Effector CD4-positive, alpha-beta T cell (primary cell): Measurements from ENCODE around the gene KCTD16.

Experiments used
- DNase-seq: peaks from one replicate; pipeline ENCODE4 v3.0.0-alpha.2; 2020

Gene KCTD16

DNA sequence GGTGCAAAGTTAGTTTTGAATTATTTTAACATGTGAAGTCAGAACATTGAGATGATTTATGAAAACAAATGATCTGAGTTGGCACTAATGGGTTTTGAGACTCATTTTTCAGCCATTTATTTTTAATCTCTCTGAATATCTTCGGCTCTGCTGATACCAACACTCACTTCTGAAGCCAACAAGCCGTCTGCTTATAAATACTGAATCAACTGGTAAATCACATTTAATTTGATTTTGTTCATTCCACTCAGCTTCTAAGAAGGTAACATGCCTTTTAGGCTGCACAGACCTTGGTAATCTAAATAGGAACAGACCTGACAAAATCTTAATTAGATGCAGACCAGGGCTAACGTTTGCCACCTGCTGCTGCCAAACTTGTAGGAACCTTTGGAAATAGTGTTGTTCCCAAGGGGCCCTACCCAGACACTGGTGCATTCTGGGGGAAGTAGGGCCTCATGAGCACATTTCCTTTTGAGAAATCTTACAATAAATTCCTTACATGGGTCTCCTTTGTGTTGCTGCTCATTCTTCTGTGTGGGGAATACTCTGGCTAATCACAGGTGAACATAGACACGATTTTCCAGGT is 182.2 kb downstream of the KCTD16 start:
- DNase-seq: no peak

DNA sequence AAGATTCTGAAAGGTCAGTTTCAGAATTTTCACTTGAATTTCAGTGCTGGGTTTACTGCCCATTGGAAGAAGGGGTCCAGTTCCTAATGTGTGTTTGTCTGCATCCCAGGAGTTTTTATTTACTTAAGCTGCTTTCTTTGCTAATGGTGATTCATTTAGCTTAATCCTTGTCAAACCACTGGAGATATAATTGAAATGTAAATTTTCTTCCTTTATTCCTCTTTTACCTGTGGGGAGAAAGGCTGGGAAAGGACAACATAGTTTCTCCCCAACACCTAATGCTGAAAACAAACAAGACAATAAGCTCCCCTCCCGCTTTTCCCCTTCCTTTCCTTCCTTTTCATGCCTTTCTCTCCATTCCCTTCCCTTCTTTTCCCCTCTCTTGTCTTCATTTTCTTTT is 185.8 kb downstream of the KCTD16 start:
- DNase-seq: no peak

DNA sequence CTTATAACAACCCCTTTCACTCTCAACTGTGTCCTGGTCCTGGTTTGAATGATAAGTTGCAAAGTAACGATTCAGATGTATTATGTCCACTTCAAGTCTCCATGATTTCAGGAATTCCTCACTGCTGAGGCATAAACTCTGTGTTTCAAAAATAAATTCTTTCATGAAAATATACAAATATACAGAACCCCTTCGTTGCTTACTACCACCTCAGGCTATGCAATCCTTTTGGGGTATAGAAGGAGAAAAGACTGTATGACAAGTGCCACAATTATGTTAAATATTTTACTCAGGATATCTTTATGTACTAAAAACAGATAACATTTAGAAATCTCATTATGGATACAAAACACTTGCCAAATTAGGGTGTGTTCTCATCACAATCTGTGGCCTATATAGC is 190.7 kb downstream of the KCTD16 start:
- no peak for DNase-seq

DNA sequence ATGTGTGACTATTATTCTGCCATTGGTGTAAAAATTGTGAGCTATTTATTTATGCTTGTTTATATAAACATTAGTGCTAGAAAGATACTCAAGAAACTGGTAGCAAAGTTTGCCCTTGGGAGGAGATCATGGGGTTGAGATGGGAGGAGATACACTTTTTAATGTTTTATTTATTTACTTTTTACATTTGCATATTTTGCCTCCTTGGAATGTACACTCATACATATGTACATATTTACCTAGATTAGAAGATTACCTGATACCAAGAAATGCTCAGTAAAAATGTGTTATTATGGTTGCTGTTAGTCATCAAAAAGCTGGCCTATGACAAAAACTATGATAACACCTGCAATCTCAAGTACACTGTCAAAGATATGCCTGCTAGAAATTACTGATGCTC is 195.2 kb downstream of the KCTD16 start:
- DNase-seq: no peak

DNA sequence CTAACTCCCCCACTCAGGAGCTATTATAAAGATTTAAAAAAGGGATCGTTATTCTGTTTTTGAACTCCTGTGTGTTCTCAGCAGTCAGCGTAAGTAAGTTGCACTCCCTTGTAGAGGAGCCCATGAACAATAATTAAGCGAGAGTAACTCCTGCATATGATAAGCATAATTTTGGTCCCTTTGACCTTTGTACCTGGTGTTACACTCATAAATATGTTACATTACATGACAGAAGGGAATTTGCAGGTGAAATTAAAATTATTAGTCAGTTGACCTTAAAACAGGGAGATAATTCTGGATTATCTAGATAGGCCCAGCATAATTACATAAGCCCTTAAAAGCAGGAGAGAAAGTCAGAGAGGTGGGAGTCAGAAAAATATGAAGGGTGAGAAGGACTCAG is 197.3 kb downstream of the KCTD16 start:
- no peak for DNase-seq

DNA sequence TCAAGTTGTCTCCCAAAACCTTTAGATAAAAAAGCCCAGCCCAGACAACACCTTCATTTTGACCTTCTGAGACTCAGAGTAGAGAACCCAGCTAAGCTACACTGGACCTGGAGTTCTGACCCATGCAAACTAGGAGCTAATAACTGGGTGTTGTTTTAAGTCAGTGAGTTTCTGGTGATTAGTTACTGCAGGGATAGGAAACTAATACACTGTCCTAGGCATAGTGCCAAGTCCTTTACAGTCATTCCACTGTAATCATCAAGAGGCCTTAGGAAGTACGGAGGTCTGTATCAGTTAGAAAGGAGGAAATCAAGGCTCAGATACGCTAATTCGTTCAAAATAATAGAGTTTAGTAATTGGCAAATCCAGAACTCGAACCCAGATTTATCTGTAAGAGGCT is 197.9 kb downstream of the KCTD16 start:
- DNase-seq: no peak

DNA sequence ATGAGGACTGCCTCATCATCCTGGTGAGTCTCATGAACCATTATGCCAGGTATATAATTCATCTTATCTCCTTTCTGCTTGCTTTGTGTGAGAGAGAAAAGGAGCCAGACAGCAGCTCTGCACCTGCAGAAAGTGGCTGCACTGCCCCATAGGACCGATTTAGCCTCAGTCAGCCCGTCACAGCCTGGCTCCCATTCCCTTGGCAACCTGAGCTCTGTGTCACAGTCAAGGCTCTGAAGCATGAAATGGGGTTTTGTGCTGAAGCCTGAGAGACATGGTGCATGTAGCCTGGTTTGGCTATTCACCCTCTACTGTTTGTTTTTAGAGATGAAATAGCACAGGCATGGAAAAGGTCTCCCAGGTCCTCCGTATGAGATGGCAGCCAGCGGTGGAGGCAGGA is 198.3 kb downstream of the KCTD16 start:
- DNase-seq: no peak

DNA sequence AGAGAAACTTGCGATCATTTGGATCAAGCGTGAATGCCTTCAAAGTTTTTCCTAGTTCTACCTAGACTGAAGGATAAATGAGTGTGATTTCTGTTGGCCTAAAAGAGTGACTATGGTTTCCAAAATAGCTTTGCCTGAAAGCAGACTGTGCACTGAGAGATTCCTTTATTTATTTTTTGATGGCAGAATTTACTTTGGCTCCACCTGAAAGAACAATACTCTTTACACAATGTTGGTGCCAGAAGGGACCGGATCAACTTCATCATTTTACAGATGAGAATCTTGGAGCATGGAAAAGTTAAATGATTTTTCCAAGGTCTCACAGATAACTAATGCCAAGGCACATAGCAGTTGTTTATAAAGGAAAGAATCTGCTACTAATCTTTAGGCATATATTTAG is 199.6 kb downstream of the KCTD16 start:
- DNase-seq: no peak

DNA sequence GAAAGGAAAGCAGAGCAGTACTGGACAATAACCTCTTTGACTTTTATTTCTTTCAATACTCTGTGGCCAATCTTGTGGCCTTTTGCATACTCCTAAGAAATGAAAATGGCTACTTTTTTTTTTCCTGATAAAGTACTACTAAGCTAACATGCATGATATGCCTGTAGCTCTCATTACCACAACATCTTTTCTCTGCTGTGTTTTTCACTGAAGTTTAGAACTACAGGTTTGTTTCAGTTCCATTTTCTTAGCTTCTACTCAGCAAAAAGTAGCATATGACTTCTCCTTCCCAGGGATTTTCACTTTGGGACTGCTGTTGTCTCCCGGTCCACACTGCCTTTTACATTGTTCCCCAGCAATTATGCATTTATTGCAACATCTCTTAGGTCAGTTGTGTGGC is 204.0 kb downstream of the KCTD16 start:
- DNase-seq: no peak

DNA sequence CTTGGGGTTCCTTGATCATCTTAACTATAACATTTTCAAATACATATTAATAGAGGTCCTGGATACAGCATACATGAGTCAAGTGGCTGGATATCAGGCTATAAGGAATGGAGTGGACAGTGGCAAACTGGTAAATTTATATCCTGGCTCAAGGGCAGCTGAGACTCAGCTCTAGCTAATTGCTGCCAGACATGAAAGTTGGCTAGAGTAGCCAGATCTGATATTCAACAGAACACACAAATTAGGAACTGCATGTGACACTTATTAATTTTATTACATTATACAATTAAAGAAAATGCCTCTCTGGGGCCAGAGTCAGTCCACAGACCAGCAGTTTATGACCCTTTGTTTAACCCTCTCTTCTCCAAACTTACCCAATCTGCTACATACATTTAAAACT is 206.5 kb downstream of the KCTD16 start:
- DNase-seq: no peak

DNA sequence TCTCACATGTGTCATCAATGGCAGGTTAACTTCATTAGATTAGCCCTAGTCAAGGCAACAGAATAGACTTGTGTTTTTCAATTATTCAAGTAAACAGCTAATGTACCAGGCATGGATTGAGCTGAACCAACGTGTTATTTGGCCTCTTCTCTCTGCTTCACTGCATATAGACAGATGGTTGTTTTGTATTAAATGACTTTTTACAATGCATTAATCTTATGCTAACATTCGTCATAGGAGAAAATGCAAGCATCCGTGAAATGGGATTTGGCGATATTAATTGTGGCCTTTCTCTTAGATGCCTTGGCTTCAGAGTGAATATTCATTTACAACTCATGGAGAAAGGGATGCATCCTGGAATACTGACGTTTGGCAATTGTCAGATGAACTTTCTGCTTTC is 208.0 kb downstream of the KCTD16 start:
- DNase-seq: no peak

DNA sequence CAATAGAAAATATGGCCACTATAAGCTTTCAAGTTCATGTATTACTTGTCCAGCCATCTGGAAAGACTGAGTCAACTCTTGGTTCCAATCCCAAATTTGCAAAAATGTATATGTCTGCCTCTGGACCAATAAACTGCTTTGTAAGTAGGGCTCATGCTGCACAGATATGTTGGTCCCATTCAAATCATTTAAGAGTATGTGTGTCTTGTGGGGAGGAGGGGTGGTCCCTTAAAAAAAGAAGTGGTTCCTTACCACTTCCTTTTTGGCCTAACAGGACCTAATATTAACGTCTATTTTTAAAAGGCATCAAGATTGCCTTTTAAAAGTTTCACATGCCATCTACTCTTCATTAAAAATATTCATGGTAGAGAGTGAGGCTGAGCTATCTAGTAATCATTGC is 214.9 kb downstream of the KCTD16 start:
- DNase-seq: no peak

DNA sequence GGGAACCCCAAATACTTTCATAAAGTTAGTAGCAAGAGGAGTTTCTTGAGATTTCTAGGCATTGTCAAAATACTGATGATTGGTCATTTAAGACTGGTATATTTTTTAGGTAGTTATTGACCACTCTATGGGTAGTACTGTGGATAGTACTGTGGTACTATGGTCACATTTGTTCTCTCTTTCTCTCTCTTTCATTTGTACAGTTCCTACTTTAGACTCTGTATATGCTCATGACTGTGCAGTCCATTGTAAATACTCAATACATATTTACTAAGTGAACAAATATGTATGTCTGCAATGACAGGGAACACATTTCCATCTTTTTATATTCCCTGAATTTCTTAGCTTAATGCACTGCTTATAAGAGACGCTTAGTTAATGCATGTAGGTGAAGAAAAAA is 215.6 kb downstream of the KCTD16 start:
- DNase-seq: no peak

DNA sequence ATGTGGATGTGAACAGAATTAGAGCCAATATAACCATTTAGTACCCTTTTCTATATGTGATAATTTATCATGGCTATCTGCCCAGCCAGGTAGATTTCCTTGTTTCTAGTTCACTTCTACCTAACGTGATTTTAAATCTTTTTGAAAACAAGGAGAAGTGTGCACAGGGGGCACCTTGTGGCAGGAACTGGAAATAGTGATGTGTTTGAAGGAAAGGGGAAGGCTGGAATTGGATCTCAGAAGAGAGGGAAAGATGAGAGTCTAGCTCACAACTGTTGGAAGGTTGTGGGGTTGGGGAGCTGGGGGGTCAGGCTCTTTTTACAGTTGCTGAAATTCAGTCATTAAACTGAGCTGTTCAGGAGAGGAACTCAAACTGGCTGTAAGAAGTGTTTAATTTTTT is 219.5 kb downstream of the KCTD16 start:
- no peak for DNase-seq

DNA sequence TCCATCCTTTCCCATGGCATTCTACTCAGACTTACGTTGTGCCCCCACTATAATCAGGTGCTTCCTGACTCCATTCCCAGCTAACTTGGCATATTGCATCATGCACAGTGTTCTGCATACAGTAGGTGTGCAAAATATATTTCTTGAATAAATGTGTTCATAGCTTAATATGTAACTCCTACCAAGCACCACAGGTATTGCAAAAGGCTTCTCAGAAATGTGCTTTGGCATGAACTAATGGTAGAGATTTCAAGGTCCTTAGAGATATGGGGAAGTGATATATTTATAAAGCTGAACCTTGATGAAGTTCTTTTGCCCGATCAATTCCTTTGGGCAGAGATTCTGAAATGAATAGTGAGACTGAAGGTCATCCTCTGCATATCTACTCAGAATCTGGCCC is 220.4 kb downstream of the KCTD16 start:
- no peak for DNase-seq

DNA sequence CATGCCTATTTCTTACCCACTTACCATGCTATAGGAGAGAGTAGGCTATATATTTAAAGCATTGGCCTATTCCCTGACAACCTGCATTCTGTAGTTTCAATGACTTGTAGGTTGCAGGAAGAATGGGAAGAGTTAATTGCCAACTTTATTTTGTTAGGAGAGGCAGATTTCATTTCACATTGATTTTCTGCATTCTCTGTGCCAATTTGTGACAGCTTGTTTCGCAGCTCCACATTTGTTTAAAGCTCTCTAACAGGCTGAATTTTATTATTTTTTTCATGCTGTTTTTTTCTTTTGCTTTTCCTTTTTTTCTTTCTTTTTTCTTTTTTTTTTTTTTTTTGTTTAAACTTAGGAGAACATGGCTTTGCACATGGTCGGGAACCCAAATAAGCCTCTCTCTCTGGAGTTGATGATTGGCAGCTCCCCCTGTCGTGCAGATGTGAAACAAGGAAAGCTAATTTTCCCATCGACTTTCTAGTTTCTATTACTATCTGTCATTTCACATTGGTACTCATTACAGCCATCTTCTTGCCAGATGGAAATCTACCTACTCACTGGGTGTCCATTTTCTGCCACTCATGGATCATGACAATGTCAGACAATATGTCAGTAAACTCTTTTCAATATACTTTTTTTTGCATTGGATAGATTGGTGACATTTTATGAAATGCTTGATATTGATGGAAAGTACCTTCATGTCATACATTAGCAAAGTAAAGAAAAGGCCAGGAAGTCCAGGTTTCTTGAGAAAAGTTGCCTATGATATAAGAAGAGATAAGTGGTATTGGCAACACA is 223.2 kb downstream of the KCTD16 start:
- DNase-seq: no peak

DNA sequence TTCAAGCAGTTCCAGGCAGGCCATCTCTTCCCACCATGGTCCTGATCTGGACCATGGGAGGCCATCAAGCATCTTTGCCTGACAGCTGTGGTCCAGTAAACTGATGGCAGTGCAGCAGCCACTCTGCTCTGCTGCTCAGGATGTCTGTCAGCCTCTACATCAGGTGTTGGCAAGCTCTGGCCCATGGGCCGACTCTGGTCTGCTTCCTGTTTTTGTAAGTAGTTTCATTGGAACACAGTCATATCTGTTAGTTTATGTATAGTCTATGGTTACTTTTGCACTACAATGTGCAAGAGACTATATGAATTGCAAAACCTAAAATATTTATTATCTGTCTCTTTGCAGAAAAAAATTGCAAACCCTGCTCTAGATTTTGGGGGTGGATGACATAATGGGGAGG is 225.0 kb downstream of the KCTD16 start:
- DNase-seq: no peak

DNA sequence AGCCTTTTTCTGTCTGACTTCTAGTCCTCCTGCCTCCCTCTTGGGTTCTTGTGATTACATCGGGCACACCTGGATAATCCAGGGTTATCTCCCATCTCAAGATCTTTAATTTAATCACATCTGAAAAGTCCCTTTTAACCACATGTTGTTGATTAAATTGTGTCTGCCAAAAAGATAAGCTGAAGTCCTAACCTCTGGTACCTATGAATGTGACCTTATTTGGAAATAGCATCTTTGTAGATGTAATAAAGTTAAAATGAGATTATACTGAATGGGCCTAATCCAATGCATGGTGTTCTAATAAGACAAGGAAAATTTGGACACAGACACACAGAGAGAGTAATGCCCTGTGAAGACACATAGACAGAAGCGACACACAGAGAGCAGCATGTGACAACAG is 232.4 kb downstream of the KCTD16 start:
- DNase-seq: no peak

DNA sequence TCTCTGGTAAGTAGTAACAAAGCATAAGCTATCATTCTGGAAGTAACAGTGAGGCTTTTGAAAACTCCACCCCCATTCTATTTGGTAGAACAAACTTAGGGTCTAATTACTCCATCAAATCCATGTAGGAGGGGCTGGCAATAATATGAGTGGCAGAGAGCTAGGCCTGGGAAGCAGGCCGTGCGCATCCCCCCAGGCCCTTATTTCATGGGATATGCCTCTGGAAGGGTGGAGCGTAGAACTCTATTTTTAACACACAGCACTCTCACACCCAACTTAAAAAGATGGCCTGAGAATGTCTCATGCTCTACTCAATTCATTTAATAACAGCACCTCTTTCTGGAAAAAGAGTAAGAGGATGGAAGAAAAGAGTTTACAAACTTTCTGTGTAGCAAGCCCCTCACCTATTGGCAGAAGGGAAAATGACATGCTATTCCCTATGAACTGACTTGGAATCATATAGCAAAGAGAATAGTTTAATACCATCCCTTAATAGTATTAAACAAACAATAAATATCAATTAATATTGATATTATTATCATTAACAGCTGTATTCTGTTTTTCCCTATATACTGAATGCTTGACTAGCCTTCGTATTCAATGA is 233.2 kb downstream of the KCTD16 start:
- DNase-seq: no peak

DNA sequence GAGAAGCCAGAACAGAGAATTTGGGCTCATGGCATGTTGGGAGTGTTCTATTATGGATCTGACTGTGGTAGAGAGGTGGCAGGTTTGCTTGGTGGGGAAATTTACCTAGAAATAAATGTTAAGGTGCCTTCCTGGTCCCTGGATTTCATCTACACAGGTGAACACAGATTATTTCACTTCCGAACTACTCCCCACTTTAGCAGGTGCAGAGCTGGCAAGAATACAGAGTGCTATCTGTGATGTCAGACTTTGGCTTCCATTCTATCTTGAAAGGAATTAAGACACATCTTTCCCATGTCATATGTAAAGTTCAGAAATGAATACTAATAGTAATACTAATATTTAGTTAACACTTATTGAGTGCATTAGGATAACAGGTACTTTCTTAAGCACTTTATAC is 234.0 kb downstream of the KCTD16 start:
- no peak for DNase-seq

DNA sequence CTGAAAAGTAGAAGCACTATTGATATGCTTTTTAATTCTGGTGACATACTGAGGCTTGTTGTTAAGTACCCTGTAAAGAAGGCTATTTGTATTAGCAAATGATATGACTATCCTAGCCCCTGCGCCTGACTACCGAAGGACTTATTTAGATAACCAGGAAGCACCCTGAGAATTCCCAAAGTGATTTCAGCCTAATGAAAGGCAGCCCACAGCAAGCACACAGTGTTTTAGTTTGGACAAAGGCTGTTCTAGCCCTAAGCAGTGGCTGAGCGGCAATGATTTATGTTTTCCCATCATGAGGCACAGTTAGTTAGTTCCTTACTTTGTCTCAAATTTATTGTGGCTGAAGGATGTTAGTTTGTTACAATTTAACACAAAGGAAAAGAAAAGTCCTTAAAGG is 235.3 kb downstream of the KCTD16 start:
- no peak for DNase-seq

DNA sequence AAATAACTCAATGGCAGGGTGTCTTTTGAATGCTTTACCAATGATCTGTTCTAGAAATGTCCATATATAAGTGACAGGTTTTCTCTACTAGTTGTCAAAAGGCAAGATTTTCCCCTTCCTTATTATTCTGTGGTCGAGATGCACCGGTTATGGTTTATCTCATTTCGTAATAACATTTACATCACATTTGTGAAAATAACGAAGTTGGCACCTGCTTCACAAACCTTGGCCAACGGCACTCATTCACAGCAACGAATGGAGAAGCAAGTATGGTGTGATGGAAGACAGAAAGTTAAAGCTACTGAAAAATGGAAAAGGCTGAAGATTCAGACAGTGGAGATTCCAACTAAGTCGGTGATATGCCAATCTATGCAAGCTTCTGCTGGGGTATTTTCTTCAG is 235.8 kb downstream of the KCTD16 start:
- no peak for DNase-seq

DNA sequence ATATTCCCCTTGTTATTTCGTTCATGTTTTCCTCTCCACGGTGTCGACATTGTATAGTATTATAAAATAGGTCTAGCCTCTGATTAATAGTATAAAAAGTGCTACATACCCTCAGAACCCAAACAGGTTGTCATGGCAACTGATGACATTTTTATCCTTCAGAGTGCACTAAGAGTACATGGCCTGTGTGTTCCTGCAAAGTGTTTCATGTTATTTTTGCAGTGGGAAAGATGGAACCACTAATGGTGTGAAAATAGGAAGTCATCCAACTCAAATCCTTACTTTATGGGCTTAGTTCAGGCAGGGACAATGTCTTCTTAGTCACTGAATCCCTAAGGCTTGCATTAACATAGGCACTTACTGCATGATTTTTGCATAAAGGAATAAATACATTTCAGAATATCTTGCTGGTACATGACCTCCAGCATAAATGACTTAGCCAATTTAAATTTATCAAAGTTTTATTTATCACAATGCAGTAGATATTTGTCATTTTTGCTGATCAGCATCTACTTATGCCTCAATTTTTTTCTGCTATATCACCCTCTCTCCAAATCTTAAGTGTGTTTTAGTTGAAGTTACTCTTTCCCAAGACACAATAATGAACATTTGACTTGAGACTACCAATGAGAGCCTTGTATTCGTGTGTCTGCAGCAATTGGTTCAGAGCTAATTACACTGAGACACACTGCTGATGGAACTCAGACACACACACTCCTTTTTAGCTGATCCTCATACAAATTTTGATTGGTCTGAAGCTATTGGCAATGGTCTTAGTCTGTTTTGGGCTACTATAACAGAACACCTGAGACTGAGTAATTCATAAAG is 243.7 kb downstream of the KCTD16 start:
- no peak for DNase-seq

DNA sequence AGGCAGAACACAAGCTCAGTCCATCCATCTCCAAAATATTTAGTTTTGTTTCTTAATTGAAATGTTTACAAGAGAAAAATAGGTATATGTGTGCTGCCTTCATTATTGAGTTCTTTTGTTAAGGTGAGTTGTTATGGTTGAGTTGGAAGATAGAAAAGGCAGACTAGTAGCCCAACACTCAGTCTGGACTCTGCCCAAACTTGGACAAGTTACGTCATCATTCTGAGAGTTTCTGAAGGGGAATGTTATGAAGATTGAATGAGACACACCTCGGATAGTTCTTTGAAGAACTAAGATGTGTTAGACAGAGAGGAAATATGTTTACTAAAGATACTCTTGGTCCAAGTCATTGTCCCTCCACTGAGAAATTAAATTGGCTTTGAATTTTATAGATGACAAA is 245.5 kb downstream of the KCTD16 start:
- DNase-seq: no peak
